ENCODE measurements around the gene GPR61.

GRCh38 chr1:109547463-109548320 is 8.0 kb downstream of the GPR61 start:
- no peak for TF ChIP-seq CTCF (IDR thresholded peaks at IDR 0.05; ENCODE audit: insufficient read depth, low read length, poor library complexity, severe bottlenecking)
- no peak for TF ChIP-seq EZH2phosphoT487 (conservative IDR thresholded peaks at IDR 0.05; ENCODE audit: low read length)

Data from SU-DHL-6 (cell line).